Measurements from ENCODE around the gene GPR17. TPM values are rescaled to one million over a fixed set of nuclear protein-coding genes. Genes with fewer than 3 reads are reported as not detected.

The GPR17 gene, protein sequence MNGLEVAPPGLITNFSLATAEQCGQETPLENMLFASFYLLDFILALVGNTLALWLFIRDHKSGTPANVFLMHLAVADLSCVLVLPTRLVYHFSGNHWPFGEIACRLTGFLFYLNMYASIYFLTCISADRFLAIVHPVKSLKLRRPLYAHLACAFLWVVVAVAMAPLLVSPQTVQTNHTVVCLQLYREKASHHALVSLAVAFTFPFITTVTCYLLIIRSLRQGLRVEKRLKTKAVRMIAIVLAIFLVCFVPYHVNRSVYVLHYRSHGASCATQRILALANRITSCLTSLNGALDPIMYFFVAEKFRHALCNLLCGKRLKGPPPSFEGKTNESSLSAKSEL
- not detected in 2 replicates for total RNA-seq

DNA sequence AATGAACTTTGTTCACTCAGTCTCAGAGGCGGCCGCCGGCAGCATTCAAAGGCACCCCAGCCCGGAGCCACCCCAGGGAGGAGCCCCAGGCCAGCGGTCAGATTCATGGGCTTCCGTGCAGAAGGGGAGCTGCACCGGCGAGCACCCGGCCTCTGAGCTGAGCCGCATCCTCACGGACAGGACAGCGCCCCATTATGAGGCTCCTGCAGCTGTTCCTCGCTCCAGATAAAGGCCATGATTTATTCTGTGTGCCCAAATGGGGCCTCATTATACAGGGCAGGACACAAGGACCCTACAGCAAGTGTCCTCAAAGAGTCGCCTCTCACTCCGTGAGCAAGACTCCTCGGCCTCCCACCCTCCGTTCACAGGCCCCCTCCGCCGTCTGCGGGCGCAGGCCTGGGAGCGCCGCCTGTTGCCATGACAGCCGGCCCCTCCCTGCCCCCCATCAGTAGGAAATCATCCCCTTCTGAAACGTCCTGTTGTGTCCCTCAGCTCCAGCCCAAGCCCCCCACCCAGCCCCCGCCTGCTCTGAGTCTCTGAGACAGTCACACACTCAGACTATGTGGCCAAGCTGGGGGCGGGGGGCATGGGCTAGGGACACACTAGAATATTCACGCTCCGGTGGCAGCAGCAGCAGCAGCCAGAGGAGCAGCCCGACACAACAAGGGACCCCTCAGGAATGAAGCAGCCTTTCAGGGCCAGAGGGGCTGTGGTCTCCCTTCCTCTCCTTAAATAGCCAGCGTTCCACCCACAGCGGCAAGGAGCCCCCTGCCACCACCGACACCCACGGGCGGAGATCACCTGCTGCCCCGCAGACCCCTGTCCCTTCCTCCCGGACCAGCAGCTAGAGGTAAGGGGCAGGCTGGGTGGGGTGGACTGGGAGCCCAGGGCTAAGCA, at the start of gene GPR17:
Gene GPR17 (plus strand): TSS at position 759 of the 897 bp plus-strand sequence. CDS start 4,583 bp downstream, outside the sequence.

DNA sequence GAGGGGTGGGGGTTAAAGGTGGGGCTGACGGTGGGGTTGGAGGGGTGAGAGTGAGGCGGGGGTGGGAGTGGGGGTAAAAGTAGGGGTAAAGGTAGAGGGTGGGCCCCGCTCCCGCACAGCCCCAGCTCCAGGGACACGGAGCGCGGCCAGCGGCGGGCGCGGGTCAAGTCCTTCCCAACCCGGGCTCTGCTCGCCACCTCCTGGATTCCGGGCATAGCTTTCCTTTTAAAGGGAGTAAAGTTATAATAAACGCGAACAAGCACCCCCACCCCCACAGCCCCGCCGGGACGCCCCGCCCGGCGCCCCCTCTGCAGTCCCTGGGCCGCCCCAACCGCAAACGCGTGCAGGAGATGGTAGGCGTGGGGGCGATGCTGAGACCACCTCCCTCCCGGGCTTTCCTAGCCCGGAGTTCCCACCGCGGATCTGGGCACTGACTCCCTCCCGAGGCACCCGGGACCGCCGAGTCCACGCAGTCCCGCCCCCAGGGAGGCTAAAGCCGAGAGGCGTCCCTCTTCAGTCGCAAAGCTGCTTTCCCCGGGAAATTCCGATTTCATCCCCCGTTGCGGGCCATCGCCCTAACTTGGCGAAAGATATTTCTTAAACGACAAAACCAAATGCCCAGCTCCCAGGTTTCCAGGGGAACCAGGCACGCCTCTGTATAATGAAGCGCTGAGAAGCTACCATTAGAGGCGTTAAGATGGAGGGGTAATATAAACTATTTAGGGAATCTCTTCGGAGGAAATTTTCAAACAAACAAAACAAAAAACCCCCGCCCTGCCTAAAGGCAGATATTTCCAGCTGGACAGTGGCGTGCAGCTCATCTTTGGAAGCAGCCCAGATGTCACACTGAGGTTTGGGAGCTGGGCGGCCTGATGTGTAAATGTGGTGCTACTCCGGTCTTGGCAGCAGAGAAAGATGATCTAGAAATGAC, 29.6 kb downstream of the GPR17 start, which contains the start of gene LIMS2:
Gene LIMS2 (minus strand): TSS at position 200 of the 931 bp plus-strand sequence. CDS start 506 bp downstream, outside the sequence.

GRCh38 chr2:127701193-127701650, 55.3 kb downstream of the GPR17 start, which contains the start of gene SFT2D3:
Gene SFT2D3, plus strand, starts transcription at chr2:127701497. Its CDS starts 32 bp downstream, at chr2:127701529.

Other genes starting within 250 kb of the GPR17 start
- not detected in 2 replicates for gene PROC, start 227.7 kb upstream of the GPR17 start, total RNA-seq
- gene IWS1, start 119.7 kb upstream of the GPR17 start, total RNA-seq = 44.4 and 53.7 TPM in 2 replicates
- 0.09 and 0.47 TPM in 2 replicates for gene MYO7B, start 110.5 kb upstream of the GPR17 start, total RNA-seq
- 9.4 and 22.1 TPM in 2 replicates for gene LIMS2, start 29.4 kb downstream of the GPR17 start, total RNA-seq
- 2.7 and 2.9 TPM in 2 replicates for gene SFT2D3, start 55.3 kb downstream of the GPR17 start, total RNA-seq
- gene WDR33, start 165.0 kb downstream of the GPR17 start, total RNA-seq = 23.8 and 29.6 TPM in 2 replicates
- gene POLR2D, start 212.0 kb downstream of the GPR17 start, total RNA-seq = 23.3 and 24.8 TPM in 2 replicates
- 16.0 and 20.7 TPM in 2 replicates for gene AMMECR1L, start 239.8 kb downstream of the GPR17 start, total RNA-seq

Data from endothelial cell of coronary artery (primary cell).